T-helper 2 cell treated with Interferon-gamma antibody and Interleukin-4, amounts not matched to agents 5 μg/mL and 100 μg/mL, for 36 hours (primary cell): ENCODE measurements around the gene FNDC3A.
"Not testable (repeated sequence)": the region's sequence is repeated elsewhere in the genome, so short reads cannot be mapped to it uniquely, and the experiment has no call there.

Source experiments
- DNase-seq: peaks from one replicate; pipeline ENCODE4 v3.0.0; 2021; ENCODE audit warnings: low spot score
- H3K27ac Mint-ChIP-seq: one replicate; pipeline ENCODE4 v1.8.0; 2021; ENCODE audit warnings: mild to moderate bottlenecking, mixed read lengths
- H3K27me3 Mint-ChIP-seq: one replicate; pipeline ENCODE4 v1.8.0; 2021; ENCODE audit warnings: low read depth, mixed read lengths
- H3K36me3 Mint-ChIP-seq: one replicate; pipeline ENCODE4 v1.8.0; 2021; ENCODE audit warnings: low read depth, mixed read lengths
- H3K4me1 Mint-ChIP-seq: one replicate; pipeline ENCODE4 v1.8.0; 2021; ENCODE audit warnings: low read depth, mixed read lengths
- H3K4me3 Mint-ChIP-seq: one replicate; pipeline ENCODE4 v1.8.0; 2022; ENCODE audit warnings: mild to moderate bottlenecking, moderate library complexity, mixed read lengths
- H3K9me3 Mint-ChIP-seq: one replicate; pipeline ENCODE4 v1.8.0; 2021; ENCODE audit warnings: mixed read lengths

Gene FNDC3A

DNA sequence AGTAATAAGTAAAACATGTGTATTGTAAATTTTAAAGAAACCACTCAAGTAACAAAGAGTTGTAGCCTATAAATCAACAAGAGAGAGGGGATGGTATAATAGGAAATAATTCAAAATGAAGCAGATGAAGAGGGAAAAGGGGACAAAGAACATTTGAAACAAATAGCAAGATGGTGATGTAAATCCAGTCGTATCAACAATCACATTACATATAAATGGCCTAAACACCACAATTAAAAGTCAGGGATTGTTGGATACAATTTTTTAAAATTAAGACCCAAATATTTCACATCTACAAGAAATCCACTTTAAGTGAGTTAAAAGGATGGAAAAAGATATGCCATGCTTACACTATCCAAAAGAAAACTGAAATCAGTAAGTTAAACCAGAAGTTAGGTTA, 15.2 kb downstream of the FNDC3A start:
- Mint-ChIP-seq H3K36me3 (peaks cover 16% of the 10 kb centered on the region), H3K4me3 (no peak overlapping the region), H3K27me3 (no peaks in the 10 kb centered on the region), H3K4me1 (peaks cover 3% of the 10 kb centered on the region), H3K27ac (no peak overlapping the region), H3K9me3 (peaks cover 16% of the 10 kb centered on the region)
- DNase-seq, result no peak

DNA sequence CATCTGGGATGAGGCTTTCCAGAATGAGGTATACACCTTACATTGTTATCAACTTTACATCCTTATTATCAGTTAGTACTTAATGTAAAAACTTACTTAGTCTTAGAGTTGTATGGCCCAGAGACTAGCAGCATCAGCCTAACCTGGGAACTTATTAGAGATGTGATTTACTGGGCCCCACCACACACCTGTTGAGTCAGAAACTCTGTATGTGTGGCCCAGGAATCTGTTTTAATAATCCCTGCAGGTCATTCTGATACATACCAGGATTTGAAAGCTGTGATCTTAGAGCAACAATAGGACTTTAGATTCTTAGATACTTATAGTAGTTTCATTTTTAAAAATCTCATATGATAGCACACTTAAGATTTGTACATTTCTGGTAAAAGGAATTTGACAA, 17.4 kb downstream of the FNDC3A start:
- H3K27ac Mint-ChIP-seq, result no peak overlapping the region
- H3K36me3 Mint-ChIP-seq, result peaks cover 13% of the 10 kb centered on the region
- H3K4me3 Mint-ChIP-seq, result no peak overlapping the region
- no peaks in the 10 kb centered on the region for H3K27me3 Mint-ChIP-seq
- H3K4me1 Mint-ChIP-seq, result peaks cover 3% of the 10 kb centered on the region
- H3K9me3 Mint-ChIP-seq, result peaks cover 16% of the 10 kb centered on the region
- DNase-seq, result no peak

DNA sequence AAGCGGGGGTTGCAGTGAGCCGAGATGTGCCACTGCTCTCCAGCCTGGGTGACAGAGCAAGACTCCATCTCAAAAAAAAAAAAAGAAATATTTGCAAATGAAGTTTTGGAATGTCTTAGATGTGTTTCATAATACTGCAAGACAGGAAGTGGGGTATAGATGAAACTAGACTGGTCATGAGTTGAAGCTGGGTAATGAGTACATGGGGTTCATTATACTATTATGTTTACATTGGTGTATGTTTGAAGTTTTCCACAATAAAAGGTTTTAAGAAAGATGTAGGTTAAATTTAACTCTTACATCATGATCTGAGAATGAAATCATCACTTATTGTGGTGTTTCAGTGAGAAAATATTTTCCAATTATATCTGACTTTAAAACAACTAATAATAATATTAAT, 19.0 kb downstream of the FNDC3A start:
- H3K36me3 Mint-ChIP-seq, result peaks cover 21% of the 10 kb centered on the region
- no peaks in the 10 kb centered on the region for H3K27me3 Mint-ChIP-seq
- DNase-seq, result no peak
- peaks cover 3% of the 10 kb centered on the region for H3K4me1 Mint-ChIP-seq
- peaks cover 24% of the 10 kb centered on the region for H3K9me3 Mint-ChIP-seq
- no peak overlapping the region for H3K27ac Mint-ChIP-seq
- no peak overlapping the region for H3K4me3 Mint-ChIP-seq

DNA sequence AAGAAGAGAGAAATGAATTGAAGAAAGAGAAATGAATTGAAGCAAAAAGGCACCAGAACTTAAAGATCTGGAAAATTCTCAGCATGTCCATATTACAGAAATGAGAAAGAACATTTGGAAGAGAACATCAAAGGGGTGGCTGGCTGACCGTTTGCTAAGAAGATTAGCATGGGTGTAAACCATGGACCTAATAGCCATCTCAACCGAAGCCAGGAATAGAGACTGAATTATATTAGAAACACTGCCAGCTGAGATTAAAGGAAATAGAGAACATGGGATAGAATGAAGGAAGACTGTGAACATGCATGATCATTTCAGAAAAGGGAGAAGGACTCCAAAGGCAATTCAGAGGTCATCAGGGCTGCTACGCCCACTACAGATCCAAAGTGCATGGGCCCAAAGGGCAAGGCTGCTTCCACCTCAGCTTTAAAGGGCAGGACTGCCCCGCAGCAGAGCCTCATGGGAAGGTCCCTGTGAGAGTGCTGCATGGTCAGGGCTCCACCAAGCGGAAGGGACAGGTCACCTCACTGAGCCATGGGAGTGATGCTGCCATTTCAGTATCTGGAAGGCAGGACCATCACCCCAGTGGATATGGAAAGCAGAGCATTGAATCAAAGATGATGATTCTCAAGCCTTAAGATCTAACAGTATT, 23.1 kb downstream of the FNDC3A start:
- Mint-ChIP-seq H3K4me3 (no peak overlapping the region), H3K36me3 (peaks cover 27% of the 10 kb centered on the region), H3K27ac (no peak overlapping the region), H3K4me1 (peaks cover 3% of the 10 kb centered on the region), H3K9me3 (peaks cover 36% of the 10 kb centered on the region), H3K27me3 (no peaks in the 10 kb centered on the region)
- no peak for DNase-seq

DNA sequence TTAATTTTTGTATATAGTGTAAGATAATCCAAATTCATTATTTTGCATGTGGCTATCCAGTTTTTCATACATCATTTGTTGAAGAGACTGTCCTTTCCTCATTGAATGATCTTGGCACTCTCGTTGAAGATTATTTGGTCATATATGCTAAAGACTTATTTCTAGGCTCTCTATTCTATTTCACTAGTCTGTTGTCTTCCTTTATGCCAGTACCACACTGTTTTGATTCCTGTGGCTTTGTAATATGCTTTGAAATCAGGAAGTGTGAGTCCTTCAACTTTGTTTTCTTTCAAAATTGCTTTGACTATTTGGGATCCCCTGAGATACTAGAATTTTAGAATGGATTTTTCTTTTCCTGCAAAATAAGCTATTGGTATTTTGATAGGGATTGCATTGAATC, 24.5 kb downstream of the FNDC3A start:
- Mint-ChIP-seq H3K4me1 (no peaks in the 10 kb centered on the region), H3K4me3 (no peak overlapping the region), H3K9me3 (peaks cover 36% of the 10 kb centered on the region), H3K27me3 (no peaks in the 10 kb centered on the region), H3K27ac (no peak overlapping the region), H3K36me3 (peaks cover 27% of the 10 kb centered on the region)
- no peak for DNase-seq

DNA sequence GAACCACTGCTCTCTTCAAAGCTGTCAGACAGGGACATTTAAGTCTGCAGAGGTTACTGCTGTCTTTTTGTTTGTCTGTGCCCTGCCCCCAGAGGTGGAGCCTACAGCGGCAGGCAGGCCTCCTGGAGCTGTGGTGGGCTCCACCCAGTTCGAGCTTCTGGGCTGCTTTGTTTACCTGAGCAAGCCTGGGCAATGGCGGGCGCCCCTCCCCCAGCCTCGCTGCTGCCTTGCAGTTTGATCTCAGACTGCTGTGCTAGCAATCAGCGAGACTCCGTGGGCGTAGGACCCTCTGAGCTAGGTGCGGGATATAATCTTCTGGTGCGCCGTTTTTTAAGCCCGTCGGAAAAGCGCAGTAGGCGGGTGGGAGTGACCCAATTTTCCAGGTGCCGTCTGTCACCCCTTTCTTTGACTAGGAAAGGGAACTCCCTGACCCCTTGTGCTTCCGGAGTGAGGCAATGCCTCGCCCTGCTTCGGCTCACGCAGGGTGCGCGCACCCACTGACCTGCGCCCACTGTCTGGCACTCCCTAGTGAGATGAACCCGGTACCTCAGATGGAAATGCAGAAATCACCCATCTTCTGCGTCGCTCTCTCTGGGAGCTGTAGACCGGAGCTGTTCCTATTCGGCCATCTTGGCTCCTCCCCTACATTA, 43.4 kb downstream of the FNDC3A start:
- H3K36me3 Mint-ChIP-seq, result peaks cover 11% of the 10 kb centered on the region
- not testable (repeated sequence) for H3K4me3 Mint-ChIP-seq, H3K27me3 Mint-ChIP-seq

DNA sequence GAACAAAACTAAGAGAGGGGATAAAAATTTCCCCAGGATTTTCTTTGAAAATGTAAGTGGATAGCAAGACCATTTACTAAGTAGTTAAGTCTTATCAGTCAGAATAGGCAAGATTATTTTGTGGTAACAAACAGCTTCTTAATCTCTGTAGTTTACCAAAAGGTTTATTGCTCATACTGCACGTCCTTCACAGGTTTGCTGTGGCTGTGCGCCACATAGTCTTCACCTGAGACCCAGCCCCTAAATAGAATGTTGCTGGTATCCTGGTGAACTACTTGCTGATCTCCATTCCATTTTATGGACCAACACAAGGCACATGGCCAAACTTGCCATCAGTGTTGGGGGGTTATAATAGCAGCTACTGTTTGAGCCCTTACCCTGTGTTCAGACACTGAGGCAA, 44.6 kb downstream of the FNDC3A start:
- Mint-ChIP-seq H3K27me3 (no peaks in the 10 kb centered on the region), H3K4me3 (no peak overlapping the region), H3K4me1 (no peaks in the 10 kb centered on the region), H3K27ac (no peak overlapping the region), H3K9me3 (peaks cover 16% of the 10 kb centered on the region), H3K36me3 (peaks cover 14% of the 10 kb centered on the region)
- DNase-seq, result no peak

More for the DNA sequence above, 43.4 kb downstream of the FNDC3A start:
- not testable (repeated sequence) for DNase-seq, H3K4me1 Mint-ChIP-seq, H3K27ac Mint-ChIP-seq
- peaks cover 11% of the 10 kb centered on the region for H3K9me3 Mint-ChIP-seq

DNA sequence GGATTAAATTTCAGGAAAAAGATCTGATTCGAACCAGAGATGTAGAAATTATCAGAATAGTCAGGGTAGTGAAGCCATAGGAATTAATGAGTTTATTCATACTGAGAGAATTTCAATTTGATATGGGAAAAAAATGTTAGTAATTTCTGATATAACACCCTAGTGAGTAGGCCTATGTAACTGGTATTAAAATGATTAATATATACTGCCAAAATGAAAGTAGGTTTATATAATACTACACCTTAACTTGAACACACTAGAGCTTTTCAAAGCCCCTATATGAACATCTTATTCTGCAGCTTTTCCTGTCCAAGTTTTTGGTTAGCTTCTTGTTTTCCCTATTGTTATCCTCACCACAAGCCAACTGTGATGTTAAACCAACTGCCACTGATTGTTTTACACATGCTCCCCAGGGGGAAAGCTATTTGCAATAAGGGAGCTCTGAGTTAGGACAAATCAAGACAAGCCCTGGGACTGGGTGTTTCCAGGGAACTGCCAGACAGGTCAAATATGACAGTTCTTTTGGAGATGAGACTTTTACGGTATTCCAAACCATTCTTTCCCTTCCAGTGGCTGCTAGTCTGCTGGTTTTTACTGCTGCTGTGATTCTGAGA, 45.3 kb downstream of the FNDC3A start:
- DNase-seq, result no peak
- Mint-ChIP-seq H3K4me1 (no peaks in the 10 kb centered on the region), H3K27me3 (no peaks in the 10 kb centered on the region), H3K9me3 (peaks cover 16% of the 10 kb centered on the region), H3K36me3 (peaks cover 14% of the 10 kb centered on the region), H3K4me3 (no peak overlapping the region), H3K27ac (no peak overlapping the region)

DNA sequence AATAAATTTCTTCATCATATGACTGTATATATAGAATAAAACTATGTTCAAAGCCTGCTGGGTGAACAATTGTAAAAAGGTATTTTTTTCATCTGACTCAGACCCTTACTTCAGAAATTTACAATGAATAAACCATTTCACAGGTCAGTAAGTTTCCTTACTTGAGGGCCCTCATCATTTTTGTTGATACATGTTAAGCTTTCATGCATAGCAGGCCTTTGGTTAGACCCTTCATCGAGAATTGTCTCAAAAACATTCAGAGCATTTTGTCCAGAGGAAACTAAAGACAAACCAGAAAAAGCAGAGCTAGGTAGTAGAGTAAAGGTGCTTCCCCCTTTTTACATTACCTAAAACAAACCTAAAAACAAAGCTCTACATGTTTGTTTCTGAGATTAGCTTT, 46.2 kb downstream of the FNDC3A start:
- Mint-ChIP-seq H3K27ac (no peak overlapping the region), H3K27me3 (no peaks in the 10 kb centered on the region), H3K4me3 (no peak overlapping the region), H3K9me3 (peaks cover 16% of the 10 kb centered on the region), H3K36me3 (peaks cover 17% of the 10 kb centered on the region), H3K4me1 (no peaks in the 10 kb centered on the region)
- DNase-seq, result no peak

DNA sequence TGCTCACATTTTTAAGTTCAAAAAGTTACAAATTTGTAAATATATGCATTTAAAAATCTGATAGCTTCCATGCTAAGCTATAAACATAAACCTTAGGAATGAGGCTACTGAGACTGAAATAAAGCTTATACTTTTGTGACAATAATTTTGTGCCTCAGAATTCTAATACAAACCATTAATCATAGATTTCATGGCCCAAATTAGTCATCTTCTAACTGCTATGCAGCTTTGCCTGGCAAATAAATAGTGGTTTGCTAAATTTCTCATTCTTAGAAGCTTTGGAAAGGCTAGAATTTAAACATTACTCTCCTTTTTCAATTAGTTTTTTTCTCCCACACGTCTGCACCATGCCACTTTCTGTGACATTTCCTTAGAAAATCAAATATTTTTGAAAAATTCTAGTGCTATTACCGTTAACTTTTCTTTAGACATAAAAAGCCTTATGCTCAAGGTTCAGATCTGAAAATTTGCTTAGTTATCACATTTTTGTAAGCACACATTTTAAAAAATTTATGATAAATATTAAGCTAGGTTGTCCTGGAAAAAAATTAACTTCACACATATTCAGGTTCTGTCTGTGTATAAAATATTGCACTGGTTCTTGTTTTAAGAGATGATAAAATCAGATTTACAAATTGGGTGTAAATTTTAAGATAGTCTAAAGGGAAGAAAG, 46.9 kb downstream of the FNDC3A start:
- no peak for DNase-seq
- no peaks in the 10 kb centered on the region for H3K4me1 Mint-ChIP-seq
- H3K36me3 Mint-ChIP-seq, result peaks cover 17% of the 10 kb centered on the region
- no peak overlapping the region for H3K4me3 Mint-ChIP-seq
- no peaks in the 10 kb centered on the region for H3K27me3 Mint-ChIP-seq
- peaks cover 17% of the 10 kb centered on the region for H3K9me3 Mint-ChIP-seq
- H3K27ac Mint-ChIP-seq, result no peak overlapping the region

DNA sequence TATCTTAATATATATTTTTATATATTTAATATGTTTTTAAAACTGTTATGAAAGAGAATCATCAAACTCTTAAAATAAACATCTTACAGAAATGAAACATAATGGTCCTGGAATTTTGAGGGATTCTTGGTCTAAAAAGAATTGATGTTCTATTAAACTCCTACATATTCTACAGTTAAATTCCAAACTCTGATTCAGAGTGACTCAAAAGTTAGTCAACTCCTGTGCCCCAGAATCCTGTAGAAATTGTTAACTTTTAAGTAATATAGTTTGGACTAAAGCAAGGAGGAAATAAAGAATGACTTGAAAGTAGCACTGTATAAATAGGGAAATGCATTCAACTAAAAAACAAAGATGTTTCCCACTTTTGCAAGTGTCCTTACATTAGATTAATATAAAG, 47.7 kb downstream of the FNDC3A start:
- no peak overlapping the region for H3K4me3 Mint-ChIP-seq
- H3K36me3 Mint-ChIP-seq, result peaks cover 19% of the 10 kb centered on the region
- no peak for DNase-seq
- H3K4me1 Mint-ChIP-seq, result no peaks in the 10 kb centered on the region
- H3K27ac Mint-ChIP-seq, result no peak overlapping the region
- peaks cover 22% of the 10 kb centered on the region for H3K9me3 Mint-ChIP-seq
- no peaks in the 10 kb centered on the region for H3K27me3 Mint-ChIP-seq

DNA sequence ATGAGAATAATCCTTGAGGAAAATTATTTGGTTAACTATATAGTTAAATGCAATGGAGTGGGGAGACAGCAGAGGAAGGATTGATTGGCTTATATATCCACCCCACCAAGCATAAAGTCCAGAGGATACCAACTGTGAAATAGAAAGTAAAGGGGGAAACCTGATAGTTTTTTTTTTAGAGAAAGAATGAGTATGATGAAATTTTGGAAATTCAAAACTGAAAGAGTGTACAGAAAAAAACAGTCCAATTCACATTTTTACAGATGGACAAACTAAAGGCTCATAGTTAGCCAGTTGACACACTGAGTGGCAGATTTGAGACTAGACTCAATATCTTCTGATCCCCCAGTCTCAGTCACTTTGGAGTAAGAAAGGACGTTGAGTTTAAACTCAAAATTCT, 51.1 kb downstream of the FNDC3A start:
- no peak for DNase-seq
- no peak overlapping the region for H3K4me3 Mint-ChIP-seq
- H3K27me3 Mint-ChIP-seq, result no peaks in the 10 kb centered on the region
- H3K36me3 Mint-ChIP-seq, result peaks cover 22% of the 10 kb centered on the region
- H3K27ac Mint-ChIP-seq, result no peak overlapping the region
- H3K4me1 Mint-ChIP-seq, result no peaks in the 10 kb centered on the region
- peaks cover 33% of the 10 kb centered on the region for H3K9me3 Mint-ChIP-seq

DNA sequence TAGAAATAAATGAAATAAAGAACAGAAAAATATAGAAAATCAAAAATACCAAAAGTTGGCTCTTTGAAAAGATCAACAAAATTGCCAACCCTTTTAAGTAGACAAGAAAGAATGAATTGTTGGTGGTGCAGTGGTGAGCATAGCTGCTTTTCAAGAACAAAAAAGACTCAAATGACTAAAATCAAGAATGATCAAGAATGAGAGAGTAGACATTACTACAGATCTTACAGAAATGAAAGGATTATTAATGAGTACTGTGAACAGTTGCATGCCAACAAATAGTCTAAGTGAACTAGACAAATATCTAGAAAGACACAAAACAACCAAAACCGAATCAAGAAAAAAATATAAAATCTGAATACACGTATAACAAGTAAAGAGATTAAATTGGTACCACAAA, 53.9 kb downstream of the FNDC3A start:
- H3K27ac Mint-ChIP-seq, result no peak overlapping the region
- no peak overlapping the region for H3K4me3 Mint-ChIP-seq
- H3K36me3 Mint-ChIP-seq, result peaks cover 16% of the 10 kb centered on the region
- H3K9me3 Mint-ChIP-seq, result peaks cover 21% of the 10 kb centered on the region
- no peak for DNase-seq
- no peaks in the 10 kb centered on the region for H3K4me1 Mint-ChIP-seq
- H3K27me3 Mint-ChIP-seq, result no peaks in the 10 kb centered on the region

DNA sequence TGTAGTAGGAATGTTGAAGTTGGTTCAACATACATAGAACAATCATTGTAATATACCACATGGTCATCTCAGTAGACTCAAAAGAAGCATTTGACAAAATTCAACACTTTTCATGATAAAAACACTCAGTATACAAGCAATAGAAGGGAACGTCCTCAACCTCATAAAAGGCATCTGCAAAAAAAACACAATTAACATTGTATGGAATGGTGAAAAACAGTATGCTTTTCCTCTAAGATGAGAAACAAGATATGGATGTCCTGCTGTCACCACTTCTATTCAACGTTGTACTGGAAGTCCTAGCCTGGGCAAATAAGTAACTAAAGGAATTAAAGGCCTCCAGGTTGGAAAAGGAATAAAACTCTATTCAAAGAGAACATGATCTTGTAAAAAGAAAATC, 54.5 kb downstream of the FNDC3A start:
- Mint-ChIP-seq H3K9me3 (peaks cover 20% of the 10 kb centered on the region), H3K27me3 (no peaks in the 10 kb centered on the region), H3K4me1 (no peaks in the 10 kb centered on the region), H3K27ac (no peak overlapping the region), H3K36me3 (peaks cover 14% of the 10 kb centered on the region), H3K4me3 (no peak overlapping the region)
- DNase-seq, result no peak
